ENCODE data around the gene IL32. TPM values are rescaled to one million over a fixed set of nuclear protein-coding genes. Genes with fewer than 3 reads are reported as not detected.

The IL32 gene
- total RNA-seq, 1 donor from 2014 or later: 1.1 TPM

DNA sequence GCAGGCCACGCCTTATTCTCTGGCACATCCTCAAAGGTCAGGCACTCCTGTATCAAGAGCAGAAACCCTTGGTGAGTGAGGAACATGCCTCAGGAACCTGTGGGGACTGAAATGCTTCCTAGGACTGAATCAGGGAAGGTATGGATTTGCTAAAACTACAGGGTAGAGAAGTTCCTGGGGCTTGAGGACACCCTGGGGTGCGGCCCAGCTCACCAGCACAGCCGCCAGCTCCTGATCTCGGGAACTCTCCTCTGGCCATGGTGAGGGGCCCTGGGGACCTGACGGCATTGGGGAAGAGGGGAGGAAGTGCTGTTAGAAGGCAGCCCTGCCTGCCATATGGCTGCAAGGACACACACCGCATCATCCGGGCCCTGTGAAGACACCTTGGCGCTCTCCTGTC is 26.1 kb downstream of the IL32 start:
- no peak for DNase-seq

DNA sequence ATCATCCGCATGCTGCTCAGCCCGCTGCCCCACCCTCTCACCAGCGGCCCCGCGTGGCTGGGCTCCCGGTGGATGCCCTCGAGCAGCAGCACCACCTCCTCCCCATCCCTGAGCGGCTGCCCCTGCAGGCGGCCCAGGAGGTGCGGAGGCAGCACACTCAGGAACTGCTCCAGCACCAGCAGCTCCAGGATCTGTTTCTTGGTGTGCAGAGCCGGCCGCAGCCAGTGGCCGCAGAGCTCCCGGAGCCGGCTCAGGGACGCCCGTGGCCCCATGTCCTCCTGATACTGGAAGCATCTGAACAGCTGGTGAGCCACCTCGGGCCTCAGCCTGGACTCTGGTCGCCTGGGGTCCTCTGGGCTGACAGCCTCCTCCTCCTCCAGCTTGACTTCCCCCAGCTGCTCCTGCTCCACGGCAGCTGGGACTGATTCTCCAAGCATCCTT is 27.1 kb downstream of the IL32 start:
- DNase-seq: no peak

DNA sequence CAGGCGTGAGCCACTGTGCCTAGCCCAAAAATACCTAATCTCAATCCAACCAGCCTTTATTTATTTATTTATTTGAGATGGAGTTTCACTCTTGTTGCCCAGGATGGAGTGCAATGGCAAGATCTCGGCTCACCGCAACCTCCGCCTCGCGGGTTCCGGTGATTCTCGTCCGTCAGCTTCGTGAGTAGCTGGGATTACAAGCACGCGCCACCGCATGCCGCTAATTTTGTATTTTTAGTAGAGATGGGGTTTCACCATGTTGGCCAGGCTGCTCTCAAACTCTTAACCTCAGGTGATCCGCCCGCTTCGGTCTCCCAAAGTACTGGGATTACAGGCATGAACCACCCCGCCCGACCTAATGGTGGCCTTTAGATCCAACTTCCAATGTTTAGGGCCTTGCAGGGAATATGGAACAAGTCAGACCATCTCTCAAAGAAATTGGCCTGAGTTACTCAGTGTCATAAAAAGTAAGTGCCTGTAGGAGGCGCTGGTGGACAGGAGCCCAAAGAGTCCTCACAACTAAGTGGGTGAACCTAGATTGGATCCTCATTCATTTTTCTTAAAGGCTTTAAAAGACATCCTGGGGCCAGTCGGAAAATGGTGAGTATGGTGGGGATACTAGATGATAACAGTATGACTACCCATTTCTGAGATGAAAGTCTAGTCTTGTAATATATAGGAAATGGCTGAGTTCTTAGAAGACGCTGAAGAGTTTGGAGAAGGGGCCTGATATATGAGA is 29.0 kb downstream of the IL32 start:
- no peak for DNase-seq

DNA sequence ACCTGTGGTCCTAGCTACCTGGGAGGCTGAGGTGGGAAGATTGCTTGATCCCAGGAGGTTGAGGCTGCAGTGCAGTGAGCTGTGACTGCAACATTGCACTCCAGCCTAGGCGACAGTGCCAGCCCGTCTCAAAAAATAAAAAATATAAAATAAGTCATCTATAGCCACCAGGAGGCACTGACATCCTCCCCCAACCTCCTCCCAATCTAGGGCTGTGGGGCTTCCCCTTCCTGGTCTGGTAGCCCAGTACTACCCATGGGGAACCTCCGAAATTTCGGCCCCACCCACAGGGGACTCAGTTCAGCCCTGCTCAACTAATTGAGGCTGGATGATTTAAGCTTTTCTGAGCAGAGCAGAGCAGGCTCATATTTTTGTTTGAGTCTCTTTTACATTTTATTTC is 30.4 kb downstream of the IL32 start:
- no peak for DNase-seq

DNA sequence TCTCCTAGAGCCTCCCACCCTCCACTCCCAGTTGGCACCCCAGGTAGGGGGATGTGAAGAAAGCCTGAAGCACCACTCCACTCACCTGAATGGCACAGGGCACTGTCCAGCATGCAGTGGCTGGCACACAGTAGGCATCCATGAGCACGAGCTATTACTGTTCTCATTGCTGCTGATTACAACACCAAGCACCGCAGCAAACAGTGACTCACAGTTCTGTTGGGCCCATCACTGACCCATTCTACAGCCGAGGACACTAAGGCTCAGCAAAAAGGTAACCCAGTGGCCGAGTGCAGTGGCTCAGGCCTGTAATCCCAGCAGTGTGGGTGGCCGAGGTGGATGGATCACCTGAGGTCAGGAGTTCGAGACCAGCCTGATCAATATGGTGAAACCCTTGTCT is 30.9 kb downstream of the IL32 start:
- no peak for DNase-seq

DNA sequence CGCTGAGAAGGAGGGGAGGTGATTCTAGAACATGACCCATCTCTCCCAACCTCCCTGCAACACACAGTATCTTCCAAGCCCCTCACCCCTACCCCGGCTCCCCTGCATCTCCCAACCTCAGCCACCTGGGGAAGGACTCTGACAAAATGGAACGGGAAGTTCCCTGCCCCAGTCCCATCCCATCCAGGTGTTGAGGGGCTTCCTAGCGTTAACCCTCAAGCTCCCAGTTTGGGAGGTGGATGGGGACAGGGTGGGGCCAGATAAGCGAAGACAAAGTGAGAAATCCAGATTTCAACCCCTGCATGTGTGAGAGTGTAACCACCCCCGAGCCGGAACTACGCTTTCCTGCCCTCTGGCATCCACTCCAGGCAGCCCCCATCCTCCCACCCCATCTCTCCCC is 31.8 kb downstream of the IL32 start:
- DNase-seq: no peak

DNA sequence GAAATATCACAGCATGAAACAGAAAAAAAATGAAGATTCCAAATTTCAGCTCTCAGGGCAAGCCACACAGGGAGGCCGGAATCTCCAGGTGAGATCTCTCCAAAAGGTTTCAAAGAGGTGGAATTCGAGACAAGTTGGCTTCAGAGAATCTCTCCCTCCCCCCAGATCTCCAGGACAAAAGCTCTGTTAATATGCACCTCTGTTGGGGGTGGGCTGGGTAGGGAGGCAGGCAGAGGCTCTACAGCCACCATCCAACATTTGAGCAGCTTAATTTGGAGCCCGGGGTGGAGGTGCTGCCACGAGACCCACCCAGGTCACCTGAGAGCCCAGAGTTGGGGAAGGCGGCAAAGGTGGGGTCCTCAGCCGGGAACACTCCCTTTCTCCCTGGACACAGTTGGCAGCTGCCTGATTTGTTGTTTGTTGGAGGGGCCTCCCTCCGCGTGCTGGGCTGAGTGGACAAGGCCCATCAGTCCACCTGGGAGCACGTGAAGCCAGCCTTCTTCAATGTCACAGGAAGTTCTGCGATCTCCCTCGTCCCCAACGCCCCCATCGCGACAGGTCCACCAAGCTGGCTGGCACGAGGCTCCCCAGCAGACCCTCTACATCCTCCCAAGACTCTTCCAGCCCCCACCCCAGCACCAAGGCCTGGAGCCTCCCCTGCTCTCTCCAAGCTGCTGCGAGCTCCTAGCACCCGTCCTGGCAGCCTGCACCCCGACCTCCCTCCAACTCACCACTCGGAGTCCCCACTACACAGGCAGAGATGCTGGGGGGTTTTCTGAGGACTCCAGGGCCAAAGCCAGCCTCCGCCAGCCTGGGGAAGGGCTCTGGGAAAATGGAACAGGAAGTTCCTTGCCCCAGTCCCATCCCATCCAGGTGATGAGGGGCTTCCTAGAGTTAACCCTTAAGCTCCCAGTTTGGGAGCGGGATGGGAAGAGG is 33.3 kb downstream of the IL32 start, which contains the start of gene ZSCAN10:
Gene ZSCAN10, minus strand, starts transcription at position 836 of the 936 bp plus-strand sequence. CDS start 6,357 bp downstream, outside the sequence.
- no peak for DNase-seq

DNA sequence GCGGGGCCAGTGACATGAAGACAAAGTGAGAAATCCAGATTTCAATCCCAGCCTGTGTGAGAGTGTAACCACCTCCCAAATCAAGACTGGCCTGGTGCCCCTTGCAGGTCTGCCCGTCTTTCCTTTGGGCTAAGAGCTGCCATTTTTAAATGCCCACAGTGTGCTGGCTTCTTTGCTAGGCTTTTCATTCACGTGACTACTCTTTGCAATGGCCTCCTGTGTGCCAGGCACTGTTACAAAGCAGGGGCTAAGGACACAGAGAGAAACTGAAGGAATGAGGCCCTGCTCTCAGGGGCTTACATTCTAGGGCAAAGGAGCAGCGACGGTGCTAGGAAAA is 33.9 kb downstream of the IL32 start:
- no peak for DNase-seq

DNA sequence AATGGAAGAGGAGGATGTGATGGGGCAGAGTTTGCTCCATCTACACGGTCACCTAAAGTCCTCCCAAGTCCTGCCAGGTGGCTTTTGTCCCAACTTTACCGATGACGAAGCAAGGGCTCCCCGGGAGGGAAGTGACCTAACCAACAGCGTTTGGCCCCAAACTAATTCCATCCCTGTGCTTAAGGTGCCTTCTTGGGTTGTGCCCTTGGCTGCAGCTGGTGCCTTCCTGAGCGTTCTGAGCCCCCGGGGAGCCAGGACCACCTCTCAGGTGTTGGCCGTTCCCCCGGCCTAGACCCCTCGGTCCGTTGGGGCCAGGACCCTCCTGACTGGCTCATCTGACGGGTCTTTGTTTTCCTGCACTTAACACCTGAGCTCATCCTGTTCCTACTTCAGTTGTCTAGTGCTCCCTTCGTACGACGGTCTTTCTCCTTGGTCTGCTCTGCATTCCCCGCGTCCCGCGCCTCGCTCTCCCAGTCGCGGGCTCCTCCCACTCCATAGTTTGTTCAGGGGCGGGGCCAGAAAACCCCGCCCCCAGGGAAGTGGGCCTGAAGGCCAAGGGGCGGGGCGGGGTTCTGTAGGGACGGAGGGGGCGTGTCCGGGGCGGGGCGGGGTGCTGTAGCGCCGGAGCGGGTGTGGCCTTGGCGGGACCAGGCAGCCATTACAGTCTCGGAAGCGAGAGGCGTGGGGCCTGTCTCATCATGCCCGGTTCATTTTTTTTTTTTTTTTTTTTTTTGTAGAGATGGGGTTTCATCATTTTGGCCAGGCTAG is 34.5 kb downstream of the IL32 start:
- no peak for DNase-seq

DNA sequence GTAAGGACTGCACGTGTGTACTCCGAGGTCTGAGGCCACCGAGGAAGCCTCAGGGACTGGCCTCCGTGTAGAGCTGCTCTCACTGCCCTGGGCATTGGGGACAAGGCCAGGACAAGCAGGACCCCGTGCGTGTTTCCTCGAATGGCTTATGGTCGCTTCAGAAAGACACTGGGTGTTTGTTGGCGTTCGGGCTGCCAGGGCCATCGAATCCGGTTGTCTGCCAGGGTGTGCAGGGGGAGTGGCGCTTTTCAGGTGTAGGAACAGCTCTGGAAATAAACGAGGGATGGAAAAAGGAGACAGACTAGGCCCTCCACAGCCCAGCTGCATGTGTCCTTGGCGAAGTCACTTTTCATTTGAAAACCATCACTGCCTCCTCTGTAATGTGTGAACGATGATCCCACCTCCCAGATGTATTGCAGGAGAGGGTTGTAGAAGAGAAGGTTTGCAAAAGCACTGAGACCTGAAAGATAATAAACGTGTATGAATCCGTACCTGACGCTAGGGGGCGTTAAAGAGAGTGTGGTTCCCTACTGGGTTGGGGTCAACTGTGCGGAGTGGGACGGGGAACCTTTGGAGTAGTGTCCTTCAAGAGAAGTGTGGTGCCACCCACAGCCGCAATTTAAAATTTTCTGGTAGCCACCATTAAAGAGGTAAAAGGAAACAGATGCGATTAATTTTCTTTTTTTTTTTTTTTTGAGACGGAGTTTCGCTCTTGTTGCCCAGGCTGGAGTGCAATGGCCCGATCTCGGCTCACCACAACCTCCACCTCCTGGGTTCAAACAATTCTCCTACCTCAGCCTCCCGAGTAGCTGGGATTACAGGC is 35.8 kb downstream of the IL32 start:
- no peak for DNase-seq

DNA sequence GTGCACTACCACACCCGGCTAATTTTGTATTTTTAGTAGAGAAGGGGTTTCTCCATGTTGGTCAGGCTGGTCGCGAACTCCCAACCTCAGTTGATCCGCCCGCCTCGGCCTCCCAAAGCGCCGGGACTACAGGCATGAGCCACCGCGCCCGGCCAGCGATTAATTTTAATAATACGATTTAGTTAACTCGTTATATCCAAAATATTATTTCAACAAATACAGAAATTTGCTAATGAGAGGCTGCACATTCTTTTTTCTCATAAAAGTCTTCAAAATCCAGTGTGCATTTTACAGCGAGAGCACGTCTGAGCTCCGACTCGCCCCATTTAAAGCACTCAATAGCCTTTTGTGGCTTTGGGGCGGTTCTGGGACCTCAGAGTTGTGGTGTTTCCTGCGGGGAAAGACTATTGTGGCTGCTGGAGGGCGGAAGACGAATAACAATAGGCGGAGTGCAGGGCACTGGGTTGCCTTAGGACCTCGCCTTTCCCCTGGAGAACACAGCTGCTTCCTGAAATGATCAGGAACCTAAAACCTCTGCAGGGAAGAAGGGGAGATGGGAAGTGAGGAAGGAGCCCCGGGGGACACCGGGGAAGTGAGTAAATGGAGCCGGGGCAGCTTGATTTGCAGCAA is 36.5 kb downstream of the IL32 start:
- no peak for DNase-seq

DNA sequence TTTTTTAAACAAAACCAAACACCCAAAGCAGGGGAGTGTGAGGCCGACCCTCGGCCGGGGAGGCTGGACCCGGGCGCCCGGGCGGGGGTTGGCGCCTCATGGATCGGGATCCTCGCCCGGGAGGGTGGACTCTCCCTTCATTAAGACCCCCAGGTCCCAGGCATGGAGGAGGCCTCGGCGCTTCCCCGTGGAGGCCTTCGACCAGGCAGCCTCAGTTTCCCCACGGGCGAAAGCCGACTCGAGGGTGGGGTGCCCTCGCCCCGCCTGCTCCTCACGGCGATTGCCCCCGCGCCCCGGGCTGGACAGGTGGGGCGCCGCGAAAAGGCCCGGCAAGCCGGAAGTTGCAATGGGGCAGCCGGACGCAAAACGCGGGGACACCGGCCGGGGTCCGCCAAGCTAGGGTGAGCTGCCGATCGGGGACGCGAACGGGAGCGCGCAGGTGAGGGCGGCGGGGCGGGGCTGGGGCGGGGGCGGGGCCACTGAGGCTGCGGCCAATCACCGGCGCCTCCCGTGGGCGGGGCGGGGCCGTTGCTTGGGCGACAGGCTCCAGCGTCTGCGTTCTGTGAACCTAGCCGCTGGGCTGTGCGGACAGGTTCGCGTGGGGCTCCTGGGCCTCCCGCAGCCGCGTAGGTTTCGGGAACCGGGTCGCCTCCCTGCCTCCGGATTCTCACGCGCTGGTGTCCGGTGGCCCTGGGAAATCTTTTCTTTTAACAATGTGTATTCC is 40.9 kb downstream of the IL32 start:
- peak; percentile 90 for DNase-seq

DNA sequence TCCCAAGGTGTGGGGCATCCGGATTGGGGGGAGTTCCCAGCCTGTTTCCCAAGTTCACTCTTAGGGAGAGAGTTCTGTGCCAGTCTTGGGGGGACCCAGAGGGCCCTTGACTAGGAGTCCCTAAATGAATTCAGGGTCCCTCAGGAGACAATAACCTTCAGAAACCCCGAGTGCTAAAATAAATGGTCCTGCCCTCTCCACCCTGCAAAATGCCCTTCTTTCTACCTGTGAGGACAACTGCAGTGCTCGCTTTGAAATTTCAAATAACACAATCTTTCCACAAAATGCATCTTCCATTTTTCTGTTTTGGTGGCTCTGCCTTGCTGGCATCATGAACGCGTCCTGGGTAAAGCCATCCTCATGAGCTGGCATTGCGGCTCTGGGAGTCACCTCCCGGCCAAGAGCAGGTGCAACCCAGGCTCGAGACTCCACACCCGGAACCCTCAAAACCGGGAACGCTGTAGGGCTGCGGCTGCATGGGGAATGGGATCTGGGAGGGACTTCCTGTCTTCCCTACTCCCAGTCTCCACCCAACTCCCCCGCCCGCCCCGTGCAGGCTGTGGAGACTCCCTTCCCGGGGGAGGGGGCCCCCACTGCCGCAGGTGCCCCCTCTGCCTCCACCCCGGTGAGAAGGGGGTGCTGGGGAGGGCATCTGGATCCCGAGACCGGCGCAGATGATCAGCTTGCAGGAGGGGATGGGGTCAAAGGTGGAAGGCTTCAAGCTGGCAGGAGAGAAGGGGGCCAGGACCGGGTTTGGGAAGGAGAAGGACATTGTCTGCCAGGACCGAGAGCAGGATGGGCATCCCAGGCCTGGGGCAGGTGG is 46.8 kb downstream of the IL32 start, which contains the start of gene ZNF205:
Gene ZNF205, plus strand, starts transcription at position 529 of the 823 bp plus-strand sequence. CDS start 845 bp downstream, outside the sequence.
- peak; percentile 70 for DNase-seq

DNA sequence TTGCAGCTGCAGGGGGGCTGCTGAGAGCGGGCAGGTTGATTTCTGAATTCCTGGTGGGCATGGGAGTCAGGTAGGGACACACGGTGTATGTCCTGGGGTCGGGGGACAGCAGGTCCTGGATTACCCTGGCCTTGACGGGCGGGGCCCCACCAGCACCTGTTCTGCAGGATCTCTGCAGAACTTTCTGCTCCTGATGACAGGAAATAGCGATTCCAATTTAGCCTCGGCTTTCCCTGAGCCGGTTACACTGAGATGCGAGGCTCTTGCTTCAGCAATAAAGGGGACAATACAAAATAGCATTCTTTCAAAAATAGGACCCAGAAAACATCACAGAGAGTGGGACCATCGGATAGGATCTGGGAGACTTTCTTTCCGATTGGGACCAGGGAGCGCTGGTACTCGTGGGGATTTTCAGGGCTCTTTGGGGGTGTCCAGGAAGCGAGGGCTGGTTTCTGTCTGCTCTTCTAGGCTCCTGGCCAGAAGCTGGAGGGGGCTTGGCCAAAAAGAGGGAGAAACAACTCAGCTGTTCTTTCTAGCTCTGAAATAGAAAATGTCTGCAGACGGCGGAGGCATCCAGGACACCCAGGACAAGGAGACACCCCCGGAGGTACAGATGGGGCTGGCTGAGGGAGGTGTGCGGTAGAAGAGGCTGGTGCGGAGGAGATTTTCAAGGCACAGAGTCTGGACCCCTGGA is 47.6 kb downstream of the IL32 start:
- DNase-seq: no peak

DNA sequence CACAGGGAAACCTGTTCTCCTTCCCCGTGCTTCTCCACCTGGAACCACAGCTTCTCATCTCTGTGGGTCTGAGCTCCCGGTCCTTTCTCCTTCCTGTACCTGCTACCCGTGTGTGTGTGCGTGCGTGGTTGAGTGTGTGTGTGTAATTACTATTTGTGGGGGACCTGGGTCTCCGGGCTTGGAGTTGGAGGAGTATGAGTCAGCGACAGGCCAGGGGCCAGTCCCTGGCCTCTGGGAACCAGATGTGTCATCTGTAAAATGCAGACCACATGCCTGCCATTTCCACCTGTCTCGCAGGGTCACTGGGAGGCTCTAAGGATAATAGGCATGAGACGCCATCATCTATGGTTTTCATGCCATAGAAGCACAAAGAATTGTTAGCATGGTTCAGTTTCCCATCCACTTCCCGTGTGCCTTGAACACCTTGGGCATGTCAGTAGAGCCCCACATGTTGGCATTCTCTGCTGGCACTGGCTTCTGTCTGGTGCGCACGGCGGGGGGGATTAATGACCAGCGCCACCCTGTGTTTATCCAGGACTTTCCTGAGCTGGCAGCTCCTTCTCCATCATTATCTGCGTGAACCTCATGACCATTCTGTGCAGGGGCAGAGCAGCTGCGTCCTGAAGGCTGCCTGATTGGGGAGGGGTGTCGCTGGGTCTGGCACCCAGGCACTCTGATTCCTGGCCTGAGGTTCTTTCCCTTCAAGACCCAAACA is 48.5 kb downstream of the IL32 start:
- DNase-seq: no peak

DNA sequence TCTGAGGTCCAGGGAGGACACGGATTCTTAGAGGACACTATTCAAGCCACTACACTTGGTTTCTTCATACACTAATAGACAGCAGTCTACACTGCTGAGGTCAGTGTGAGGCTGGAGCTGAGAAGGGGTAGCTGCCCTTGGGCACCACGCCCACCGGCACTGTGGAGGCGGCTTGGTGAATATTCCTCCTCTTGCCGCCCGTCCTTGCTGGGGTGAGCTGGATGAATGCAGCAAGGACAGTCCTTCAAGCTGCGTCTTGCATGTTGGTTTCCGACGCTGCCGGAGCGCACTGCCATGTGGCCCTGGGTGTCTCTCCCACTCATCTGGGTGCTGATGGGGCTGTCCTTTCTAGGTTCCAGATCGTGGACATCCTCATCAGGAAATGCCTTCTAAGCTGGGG is 49.6 kb downstream of the IL32 start:
- DNase-seq: no peak

DNA sequence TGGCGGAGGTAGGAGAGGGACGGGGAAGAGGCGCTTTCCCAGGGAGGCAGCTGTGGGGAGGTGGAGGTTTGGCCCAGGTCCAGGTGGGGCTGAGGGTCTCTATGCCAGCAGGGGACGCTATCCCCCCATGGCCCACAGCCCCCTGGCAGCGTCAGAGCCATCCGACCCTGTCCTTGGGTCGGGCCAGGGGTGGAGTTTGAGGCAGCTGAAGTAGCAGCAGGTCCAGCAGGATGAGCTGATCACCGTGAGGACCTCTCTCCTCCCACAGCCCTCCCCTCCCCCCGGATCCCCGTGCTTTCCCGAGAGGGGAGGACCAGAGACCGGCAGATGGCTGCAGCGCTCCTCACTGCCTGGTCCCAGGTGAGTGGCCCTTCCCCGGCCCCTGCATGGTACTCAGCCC is 50.1 kb downstream of the IL32 start:
- no peak for DNase-seq

DNA sequence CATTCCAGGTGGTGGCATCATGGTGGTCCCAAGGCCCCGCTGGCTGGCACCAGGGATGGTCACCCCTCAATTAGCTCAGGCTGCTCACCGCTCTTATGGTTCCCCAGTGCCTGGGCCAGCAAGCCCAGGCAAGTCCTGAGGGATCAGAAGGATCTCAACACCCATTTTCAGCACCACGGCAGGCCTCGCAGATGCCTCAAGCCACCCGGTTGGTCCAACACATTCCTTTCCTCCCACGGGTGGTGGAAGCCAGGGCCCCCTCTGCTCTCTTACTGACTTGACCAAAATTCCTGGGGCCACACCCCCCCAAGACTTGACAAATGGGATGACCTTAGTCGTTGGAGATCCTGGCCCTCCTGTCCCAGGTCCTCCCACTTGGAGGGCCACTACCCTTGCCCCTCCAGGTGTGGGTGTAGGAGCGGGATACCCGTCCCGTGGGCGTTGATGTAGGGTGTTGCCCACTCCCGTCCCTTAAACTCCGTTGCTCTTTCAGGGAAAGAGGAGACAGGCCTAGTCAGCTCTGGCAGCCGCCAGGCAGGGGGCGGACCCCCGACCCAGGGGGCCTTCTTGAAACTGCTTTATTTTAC is 52.9 kb downstream of the IL32 start:
- no peak for DNase-seq
